SH-SY5Y (cell line): ENCODE results near the gene GLRA3.

ENCODE experiments used
- GATA2 ChIP-seq: IDR thresholded peaks from 2 replicates; pipeline ENCODE4 v1.6.1; 2011; ENCODE audit warnings: mild to moderate bottlenecking, low read depth, low read length
- GATA3 ChIP-seq: IDR thresholded peaks from 2 replicates; pipeline ENCODE4 v1.6.1; 2011; ENCODE audit warnings: low read depth, mild to moderate bottlenecking, low read length, moderate library complexity

The GLRA3 gene

DNA sequence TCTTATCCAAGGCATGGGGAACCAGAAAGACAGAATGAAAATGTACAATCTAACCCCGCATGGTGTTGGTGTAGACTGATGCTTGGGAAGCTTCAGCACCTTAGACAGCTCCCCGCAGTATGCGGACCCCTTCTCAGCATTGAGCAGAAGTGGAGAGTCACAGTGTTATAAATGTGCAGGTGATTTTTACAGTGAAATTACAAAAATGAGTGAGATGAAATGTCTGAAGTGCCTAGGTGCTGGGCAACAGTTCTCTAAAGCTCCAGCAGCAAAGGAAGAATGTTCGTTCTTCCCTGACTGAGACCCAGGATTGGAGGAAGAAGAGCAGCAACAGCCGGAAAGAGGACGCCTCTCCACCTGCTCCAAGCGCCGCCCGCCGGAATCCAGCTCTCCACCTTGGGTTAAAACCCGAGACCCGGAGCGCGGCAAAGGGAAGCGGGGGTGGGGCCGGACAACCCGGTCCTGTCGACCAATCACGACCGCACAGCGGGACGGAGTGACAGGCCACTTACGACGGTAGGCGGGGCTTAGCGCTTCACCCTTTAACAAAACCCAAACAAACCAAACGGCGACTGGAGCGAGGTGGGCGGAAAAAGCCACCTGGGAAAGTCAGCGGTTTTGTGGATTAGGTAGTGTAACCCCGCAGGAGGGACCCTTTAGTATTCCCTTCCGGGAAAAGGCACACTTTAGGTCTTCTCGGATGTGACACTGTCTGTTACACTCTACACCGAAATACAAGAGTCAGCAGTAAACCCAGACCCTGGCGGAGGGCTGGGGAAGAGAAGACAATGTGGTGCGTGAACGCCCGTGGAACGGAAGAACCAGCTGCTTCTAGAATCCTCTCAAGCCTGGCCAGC lies at the start of gene GLRA3:
Gene GLRA3, minus strand, starts transcription at position 403 of the 857 bp plus-strand sequence. CDS start 436 bp downstream, outside the sequence.
- TF ChIP-seq GATA3 (no peak), GATA2 (no peak)

DNA sequence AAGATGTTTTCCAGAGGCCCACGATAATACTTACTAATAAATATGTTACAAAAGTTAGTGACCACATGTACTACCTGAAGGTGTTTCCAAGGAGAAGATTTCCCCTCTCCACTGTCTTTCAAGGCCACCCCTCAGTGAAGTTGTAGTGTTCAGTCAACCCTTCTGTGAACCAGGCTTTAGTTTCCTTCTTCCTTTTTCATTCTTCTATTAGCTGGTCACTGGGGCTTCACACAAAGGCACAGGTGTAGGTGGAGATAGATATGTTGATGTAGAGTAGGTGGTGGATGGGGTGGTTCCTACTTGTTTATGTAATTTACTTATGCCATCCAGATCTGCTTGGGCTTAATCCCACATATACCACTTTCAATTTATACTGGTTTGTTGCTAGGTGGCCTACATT lies 45.9 kb upstream of the GLRA3 start:
- TF ChIP-seq GATA2 = no peak
- no peak for TF ChIP-seq GATA3

DNA sequence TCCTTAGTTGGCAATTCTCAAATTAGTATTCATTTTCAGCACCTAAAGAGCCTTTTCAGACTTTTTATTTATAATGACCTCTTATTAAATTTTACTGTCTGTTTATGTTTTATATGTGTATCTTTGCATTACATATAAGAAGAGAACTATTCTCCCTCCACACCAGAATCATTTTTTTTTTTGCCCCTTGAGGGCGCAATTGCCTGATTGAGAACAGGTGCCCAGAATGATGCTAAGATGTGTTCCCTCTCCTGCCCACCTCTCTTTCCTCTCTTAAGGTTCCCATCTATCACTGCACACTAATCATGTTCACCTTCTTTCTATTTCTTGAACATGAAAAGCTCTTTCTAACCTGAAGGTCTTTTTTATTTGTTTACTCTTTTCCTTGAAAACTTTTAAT lies 44.9 kb upstream of the GLRA3 start:
- TF ChIP-seq GATA2 (no peak), GATA3 (no peak)

DNA sequence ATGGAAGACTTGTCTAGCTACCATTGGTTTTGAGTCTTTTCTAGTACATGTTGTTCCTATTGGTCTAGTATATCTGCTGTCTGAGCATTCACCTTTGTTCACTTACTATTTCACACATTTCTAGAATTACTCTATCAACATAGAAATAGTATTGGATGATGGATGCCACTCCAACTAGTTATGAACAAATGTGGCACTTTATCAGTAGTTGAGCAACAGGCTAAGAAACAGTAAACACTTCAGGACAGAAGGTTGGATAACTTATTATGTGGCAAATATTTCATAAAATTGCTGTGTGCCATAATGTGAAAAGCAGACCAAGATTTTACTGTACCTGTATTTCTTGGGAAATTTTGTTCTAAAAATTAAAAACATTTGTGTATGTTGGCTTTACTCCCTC lies 42.4 kb upstream of the GLRA3 start:
- TF ChIP-seq GATA2 (no peak), GATA3 (no peak)

DNA sequence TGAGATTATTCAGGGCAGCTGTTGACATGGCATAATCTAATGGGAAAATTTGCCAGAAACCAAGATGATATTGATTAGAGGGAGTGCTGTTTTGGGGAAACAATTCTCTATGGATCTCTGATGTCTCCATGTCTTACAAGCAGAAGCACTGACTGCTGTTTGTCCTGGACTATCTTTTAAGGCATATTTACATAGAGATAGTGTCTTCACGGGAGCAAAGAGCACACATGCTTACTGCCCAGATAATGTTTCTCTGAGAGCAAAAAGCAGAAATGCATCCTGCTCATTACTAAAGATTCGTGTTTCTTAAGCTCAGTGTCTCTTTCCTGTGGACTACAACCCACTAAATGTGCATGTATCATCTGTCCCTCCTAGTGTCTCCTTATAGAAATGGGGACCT lies 41.3 kb upstream of the GLRA3 start:
- TF ChIP-seq GATA2 = no peak
- no peak for TF ChIP-seq GATA3

DNA sequence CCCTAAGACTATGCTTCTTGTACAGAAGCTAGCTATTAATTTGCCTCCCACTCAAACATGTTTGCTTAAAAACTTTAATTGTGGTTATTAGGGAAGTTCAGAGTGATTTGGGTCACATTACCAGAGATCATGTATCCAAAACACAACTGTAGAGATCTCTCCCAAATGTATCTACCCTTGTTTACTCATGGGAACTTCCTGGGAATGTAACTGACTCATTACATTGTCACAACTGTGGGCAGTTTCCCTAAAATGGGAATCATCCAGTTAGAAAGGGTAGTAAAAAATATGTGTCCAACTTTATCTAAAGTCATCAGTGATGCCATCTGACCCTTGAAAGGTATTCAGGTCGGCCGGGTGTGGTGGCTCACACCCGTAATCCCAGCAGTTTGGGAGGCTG lies 40.3 kb upstream of the GLRA3 start:
- TF ChIP-seq GATA2 (no peak), GATA3 (no peak)

DNA sequence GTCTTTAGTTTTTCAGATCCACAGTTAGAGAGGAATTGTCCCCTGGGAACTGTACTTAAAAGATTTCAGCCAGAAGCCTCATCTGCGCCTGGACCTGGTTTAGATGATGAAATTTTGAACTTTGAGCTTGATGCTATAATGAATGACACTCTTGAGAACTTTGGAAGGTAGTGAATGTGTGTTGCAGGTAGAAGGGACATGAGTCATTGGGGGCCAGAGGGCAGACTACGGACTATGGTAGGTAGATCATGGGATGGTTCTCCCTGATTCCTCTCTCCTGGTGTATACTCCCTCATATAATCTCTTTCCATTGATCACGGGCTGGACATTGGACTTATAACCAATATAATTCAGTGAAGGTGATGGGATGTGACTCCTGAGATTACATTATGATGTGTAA lies 38.9 kb upstream of the GLRA3 start:
- no peak for TF ChIP-seq GATA3
- no peak for TF ChIP-seq GATA2

DNA sequence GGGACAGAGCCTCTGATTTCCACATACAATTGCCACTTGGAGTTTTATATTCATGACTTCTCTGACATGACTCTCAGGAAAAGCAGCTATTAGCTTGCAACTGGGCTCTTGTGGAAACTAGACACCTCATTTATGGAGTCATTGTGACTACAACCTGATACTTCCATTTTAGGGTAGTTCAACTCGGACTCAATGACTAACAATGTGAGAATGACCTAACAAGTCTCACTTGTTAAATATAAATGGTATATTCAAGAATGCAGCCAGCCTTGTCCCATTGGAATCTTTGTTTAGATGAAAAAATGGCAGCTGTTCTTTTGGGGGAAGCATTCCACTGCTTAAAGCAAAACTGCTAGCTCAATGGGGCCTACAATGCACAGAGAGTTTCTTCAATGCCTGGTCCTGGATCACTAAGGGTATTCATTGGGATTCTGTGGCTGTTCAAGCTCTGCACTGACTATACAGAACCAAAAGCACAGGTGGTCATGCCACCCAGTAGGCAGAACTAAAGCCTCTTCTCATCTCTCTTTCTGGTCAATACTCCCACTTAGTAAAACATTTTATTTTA lies 36.5 kb upstream of the GLRA3 start:
- TF ChIP-seq GATA3 = no peak
- no peak for TF ChIP-seq GATA2

DNA sequence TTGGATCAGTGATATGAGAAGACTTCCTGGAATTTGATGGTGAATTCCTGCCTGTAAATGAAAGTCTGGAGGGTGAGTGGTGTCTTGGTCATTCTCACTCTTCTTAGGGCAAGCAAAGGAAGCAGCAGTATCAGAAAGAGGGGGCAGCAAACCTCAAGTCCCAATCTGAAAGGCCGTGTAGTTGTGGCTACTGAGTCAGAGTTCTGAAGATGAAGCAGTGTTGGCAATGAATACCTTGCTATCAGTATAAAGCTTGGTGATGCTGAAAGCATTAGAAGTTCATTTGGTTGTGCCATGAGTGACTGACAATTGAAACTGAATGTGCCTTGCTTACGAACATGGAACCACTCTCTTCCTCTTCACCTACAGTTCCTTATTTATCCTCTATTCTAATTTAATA lies 35.0 kb upstream of the GLRA3 start:
- TF ChIP-seq GATA3 = no peak
- TF ChIP-seq GATA2 = no peak

DNA sequence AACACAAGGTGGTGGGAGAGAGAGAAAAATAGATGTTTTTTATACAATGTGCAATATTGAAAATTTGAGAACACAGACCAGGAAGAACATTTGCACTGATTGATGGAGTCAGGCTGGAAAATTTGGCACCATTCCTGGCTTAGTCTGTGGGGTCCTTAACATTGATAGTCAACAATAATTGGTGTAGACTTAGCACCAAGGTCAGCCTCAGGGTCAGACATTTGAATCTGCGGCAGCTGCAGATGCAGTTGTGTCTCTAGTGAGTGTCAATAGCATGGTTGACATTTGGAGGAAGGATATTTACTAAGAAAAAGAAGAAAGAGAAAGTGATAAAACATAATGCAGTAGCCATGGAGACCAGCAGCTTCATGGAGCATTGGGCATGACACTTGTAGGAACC lies 31.5 kb upstream of the GLRA3 start:
- TF ChIP-seq GATA2 (no peak), GATA3 (no peak)

DNA sequence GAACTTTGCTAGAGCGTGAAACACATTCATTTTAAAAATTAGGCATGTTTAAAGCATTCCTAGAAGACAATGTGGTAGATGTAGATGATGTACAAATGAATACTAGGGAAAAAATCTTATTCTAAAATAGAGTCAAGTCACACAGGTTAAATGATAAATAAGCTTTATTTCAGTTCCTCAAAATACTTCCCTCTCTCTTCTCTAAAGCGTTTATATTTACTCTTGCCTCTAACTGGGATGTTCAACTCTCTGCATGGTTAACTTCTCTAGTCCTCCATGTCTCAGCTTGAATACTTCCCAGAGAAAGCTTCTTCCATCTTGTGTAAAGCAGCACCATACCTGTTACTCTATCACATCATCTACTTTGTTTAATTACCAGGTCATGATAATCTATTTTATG lies 30.9 kb upstream of the GLRA3 start:
- TF ChIP-seq GATA3 (no peak), GATA2 (no peak)

DNA sequence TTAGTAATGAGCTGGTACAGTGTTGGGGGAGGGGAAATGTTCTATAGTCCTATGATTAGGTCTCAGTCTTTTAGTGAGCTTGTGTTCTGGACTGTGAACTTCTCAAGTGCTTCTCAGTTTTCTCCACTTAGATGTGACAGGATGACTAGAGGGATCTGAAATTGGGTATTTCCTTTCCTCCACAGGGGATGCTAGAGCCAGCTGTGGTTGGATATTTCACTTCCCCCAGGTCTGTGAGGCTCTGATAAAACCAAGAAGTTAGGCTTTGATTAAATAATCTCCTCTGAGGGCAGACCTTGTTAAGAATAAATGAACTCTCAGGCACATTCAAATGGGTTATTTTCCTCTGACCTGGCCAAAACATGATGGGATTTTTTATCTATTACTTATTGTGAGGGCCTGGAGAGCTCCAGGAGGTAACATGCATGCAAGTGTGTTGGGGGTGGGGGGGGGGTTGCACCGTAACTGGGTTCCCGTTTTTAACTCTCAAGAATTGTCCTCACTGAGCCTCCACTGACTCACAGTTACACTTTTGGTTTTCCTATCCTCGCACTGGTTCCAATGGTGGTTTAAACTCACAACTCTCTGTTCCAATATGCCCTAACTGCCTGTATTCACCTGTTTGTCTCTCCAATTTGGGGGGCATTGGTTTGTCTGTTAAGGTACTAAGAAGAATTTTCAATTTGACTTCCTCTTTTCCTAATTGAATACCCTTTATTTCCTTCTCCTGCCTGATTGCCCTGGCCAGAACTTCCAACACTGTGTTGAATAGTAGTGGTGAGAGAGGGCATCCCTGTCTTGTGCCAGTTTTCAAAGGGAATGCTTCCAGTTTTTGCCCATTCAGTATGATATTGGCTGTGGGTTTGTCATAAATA lies 28.1 kb upstream of the GLRA3 start:
- TF ChIP-seq GATA3 (no peak), GATA2 (no peak)

DNA sequence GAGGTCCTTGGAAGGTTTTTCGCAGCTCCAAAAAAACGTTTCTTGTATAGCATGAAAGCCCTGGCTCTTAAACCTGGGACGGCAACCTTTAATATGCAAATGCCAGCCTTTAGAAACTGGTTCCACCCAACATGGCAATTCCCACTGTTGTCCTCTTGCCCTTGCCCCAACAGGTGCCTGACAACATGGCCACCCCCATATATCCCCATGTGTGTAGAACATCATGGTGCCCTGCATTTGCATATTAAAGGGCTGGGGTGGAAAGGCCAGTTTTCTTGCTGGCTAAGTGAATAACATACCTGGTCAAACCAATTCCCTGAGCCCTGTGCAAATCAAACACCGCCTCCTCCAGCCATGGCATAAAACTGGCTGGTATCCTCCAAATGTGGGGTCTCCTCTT lies 26.0 kb upstream of the GLRA3 start:
- TF ChIP-seq GATA3 (no peak), GATA2 (no peak)

DNA sequence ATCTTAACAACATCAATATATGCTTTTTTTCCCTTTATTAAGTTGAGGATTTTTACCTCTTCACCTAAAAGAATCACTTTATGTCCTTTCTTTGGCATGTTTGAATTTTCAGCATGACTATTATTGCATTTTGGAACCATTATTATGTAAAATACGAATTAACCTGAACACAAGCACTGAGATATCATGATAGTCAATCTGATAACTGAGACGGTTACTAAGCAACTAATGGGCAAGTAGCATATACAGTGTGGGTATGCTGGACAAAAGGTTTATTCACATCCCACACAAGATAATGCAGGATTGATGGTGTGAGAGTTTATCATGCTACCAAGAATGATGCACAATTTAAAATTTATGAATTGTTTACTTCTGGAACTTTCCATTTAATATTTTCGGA lies 24.6 kb upstream of the GLRA3 start:
- TF ChIP-seq GATA3 = peak; percentile 79
- TF ChIP-seq GATA2 = peak; percentile 48; the same call in 1 of the 2 replicates
